Measurements from ENCODE around the gene ZCCHC4. TPM values are rescaled to one million over a fixed set of nuclear protein-coding genes. Genes with fewer than 3 reads are reported as not detected.

ZCCHC4 gene
- total RNA-seq, 1 donor from 2014 or later: 10.2 TPM

- Mint-ChIP-seq H3K4me3 (ENCODE audit: unreplicated experiment) (no peak overlapping the region), H3K27ac (ENCODE audit: unreplicated experiment) (no peak overlapping the region), H3K27me3 (ENCODE audit: low read depth, unreplicated experiment) (no peaks in the 10 kb centered on the region), H3K4me1 (ENCODE audit: low read depth, unreplicated experiment) (no peaks in the 10 kb centered on the region), H3K36me3 (ENCODE audit: low read depth, unreplicated experiment) (no peaks in the 10 kb centered on the region), H3K9me3 (ENCODE audit: unreplicated experiment) (no peaks in the 10 kb centered on the region)
- no peak for TF ChIP-seq EZH2 (IDR thresholded peaks at IDR 0.05; ENCODE audit: insufficient read depth, low read length)
- TF ChIP-seq CTCF (IDR thresholded peaks at IDR 0.05; ENCODE audit: insufficient read depth, low read depth, low read length): no peak
- no peak overlapping the region for H3K27ac ChIP-seq (ENCODE audit: low read depth, low read length)
- no peak overlapping the region for H2AFZ ChIP-seq (ENCODE audit: low read depth, low read length)
- H3K4me3 ChIP-seq (ENCODE audit: insufficient read depth, low read depth, low read length): no peak overlapping the region
- H4K20me1 ChIP-seq (ENCODE audit: insufficient read depth, low read length): no peaks in the 10 kb centered on the region
- no peaks in the 10 kb centered on the region for H3K79me2 ChIP-seq (ENCODE audit: insufficient read depth, low read length)
- no peak for DNase-seq (ENCODE audit: low read depth)
- no peak for FAIRE-seq
- no peak overlapping the region for H3K4me2 ChIP-seq (ENCODE audit: low read length)
- H3K27me3 ChIP-seq (ENCODE audit: insufficient read depth, low read length): peaks cover 3% of the 10 kb centered on the region
- H3K4me1 ChIP-seq (ENCODE audit: insufficient read depth, low read length): peaks cover 1% of the 10 kb centered on the region
- no peaks in the 10 kb centered on the region for H3K36me3 ChIP-seq (ENCODE audit: insufficient read depth, low read length)
- H3K9me3 ChIP-seq (ENCODE audit: insufficient read depth, low read depth, low read length): no peaks in the 10 kb centered on the region
- H3K9ac ChIP-seq (ENCODE audit: low read length): no peak overlapping the region
Observed at GRCh38 chr4:25302626-25303025, 9.9 kb upstream of the ZCCHC4 start.

GRCh38 chr4:25303578-25303977 lies 9.0 kb upstream of the ZCCHC4 start:
- H3K27ac Mint-ChIP-seq (ENCODE audit: unreplicated experiment): no peak overlapping the region
- H3K27ac ChIP-seq (ENCODE audit: low read depth, low read length): no peak overlapping the region
- H3K9me3 ChIP-seq (ENCODE audit: insufficient read depth, low read depth, low read length): no peaks in the 10 kb centered on the region
- no peak overlapping the region for H3K4me3 Mint-ChIP-seq (ENCODE audit: unreplicated experiment)
- peaks cover 6% of the 10 kb centered on the region for H3K4me1 ChIP-seq (ENCODE audit: insufficient read depth, low read length)
- no peak for TF ChIP-seq CTCF (IDR thresholded peaks at IDR 0.05; ENCODE audit: insufficient read depth, low read depth, low read length)
- H4K20me1 ChIP-seq (ENCODE audit: insufficient read depth, low read length): no peaks in the 10 kb centered on the region
- H3K27me3 ChIP-seq (ENCODE audit: insufficient read depth, low read length): peaks cover 3% of the 10 kb centered on the region
- no peak overlapping the region for H3K4me3 ChIP-seq (ENCODE audit: insufficient read depth, low read depth, low read length)
- H3K27me3 Mint-ChIP-seq (ENCODE audit: low read depth, unreplicated experiment): no peaks in the 10 kb centered on the region
- no peak overlapping the region for H2AFZ ChIP-seq (ENCODE audit: low read depth, low read length)
- peaks cover 8% of the 10 kb centered on the region for H3K4me1 Mint-ChIP-seq (ENCODE audit: low read depth, unreplicated experiment)
- H3K79me2 ChIP-seq (ENCODE audit: insufficient read depth, low read length): no peaks in the 10 kb centered on the region
- FAIRE-seq (no peak), DNase-seq (ENCODE audit: low read depth) (no peak)
- H3K36me3 Mint-ChIP-seq (ENCODE audit: low read depth, unreplicated experiment): no peaks in the 10 kb centered on the region
- H3K9ac ChIP-seq (ENCODE audit: low read length): no peak overlapping the region
- H3K36me3 ChIP-seq (ENCODE audit: insufficient read depth, low read length): no peaks in the 10 kb centered on the region
- no peak overlapping the region for H3K4me2 ChIP-seq (ENCODE audit: low read length)
- no peaks in the 10 kb centered on the region for H3K9me3 Mint-ChIP-seq (ENCODE audit: unreplicated experiment)

GRCh38 chr4:25306518-25307057 lies 6.0 kb upstream of the ZCCHC4 start:
- Histone ChIP-seq H3K4me3 (ENCODE audit: insufficient read depth, low read depth, low read length) (no peak overlapping the region), H3K9me3 (ENCODE audit: insufficient read depth, low read depth, low read length) (no peaks in the 10 kb centered on the region), H2AFZ (ENCODE audit: low read depth, low read length) (no peak overlapping the region), H3K27me3 (ENCODE audit: insufficient read depth, low read length) (no peaks in the 10 kb centered on the region), H3K9ac (ENCODE audit: low read length) (no peak overlapping the region), H3K79me2 (ENCODE audit: insufficient read depth, low read length) (no peaks in the 10 kb centered on the region), H3K36me3 (ENCODE audit: insufficient read depth, low read length) (no peaks in the 10 kb centered on the region), H3K27ac (ENCODE audit: low read depth, low read length) (no peak overlapping the region), H3K4me2 (ENCODE audit: low read length) (no peak overlapping the region), H4K20me1 (ENCODE audit: insufficient read depth, low read length) (no peaks in the 10 kb centered on the region), H3K4me1 (ENCODE audit: insufficient read depth, low read length) (peaks cover 11% of the 10 kb centered on the region)
- no peak overlapping the region for H3K4me3 Mint-ChIP-seq (ENCODE audit: unreplicated experiment)
- DNase-seq (ENCODE audit: low read depth) (no peak), FAIRE-seq (no peak)
- H3K36me3 Mint-ChIP-seq (ENCODE audit: low read depth, unreplicated experiment): no peaks in the 10 kb centered on the region
- no peaks in the 10 kb centered on the region for H3K9me3 Mint-ChIP-seq (ENCODE audit: unreplicated experiment)
- H3K4me1 Mint-ChIP-seq (ENCODE audit: low read depth, unreplicated experiment): peaks cover 14% of the 10 kb centered on the region
- H3K27ac Mint-ChIP-seq (ENCODE audit: unreplicated experiment): no peak overlapping the region
- H3K27me3 Mint-ChIP-seq (ENCODE audit: low read depth, unreplicated experiment): no peaks in the 10 kb centered on the region
- no peak for TF ChIP-seq CTCF (IDR thresholded peaks at IDR 0.05; ENCODE audit: insufficient read depth, low read depth, low read length)
- no peak for TF ChIP-seq EZH2 (IDR thresholded peaks at IDR 0.05; ENCODE audit: insufficient read depth, low read length)

All from astrocyte (in vitro differentiated cells and primary cell).